Heart right ventricle (tissue), 16 donors: Measurements from ENCODE around the gene PAQR9. TPM values are rescaled to one million over a fixed set of nuclear protein-coding genes. Genes with fewer than 3 reads are reported as not detected.

ENCODE experiments used
- ATAC-seq, 8 donors: fragments of 200-7000 bp; cut with Tn5 transposase; one replicate each; pipeline ENCODE4 v1.9.1; 2020; ENCODE audit warnings: mild to moderate bottlenecking in 8 of 8, moderate library complexity in 8 of 8, moderate number of reproducible peaks in 1 of 8
- DNase-seq, 2 donors: peaks; one replicate each; pipeline ENCODE4 v3.0.0-alpha.2; 2020
- H3K27ac ChIP-seq, 10 donors: fragments of 200-600 bp; sonication (generic) in 2 of 10; one replicate each; pipeline versions ENCODE4 v1.5.0 to v1.8.0; 2020 to 2022; ENCODE audit warnings: mild to moderate bottlenecking in 3 of 10
- H3K27me3 ChIP-seq, 7 donors: fragments of 200-600 bp; one replicate each; pipeline ENCODE4 v1.8.0; 2021 to 2022; ENCODE audit warnings: mild to moderate bottlenecking in 2 of 7
- H3K36me3 ChIP-seq, 9 donors: fragments of 200-600 bp; sonication (generic) in 1 of 9; one replicate each; pipeline versions ENCODE4 v1.5.0 to v1.8.0; 2020 to 2022; ENCODE audit warnings: mild to moderate bottlenecking in 2 of 9
- H3K4me1 ChIP-seq, 9 donors: fragments of 200-600 bp; sonication (generic) in 1 of 9; one replicate each; pipeline versions ENCODE4 v1.5.0 to v1.8.0; 2020 to 2022; ENCODE audit warnings: mild to moderate bottlenecking in 4 of 9
- H3K4me3 ChIP-seq, 10 donors: fragments of 200-600 bp; sonication (generic) in 2 of 10; one replicate each; pipeline versions ENCODE4 v1.5.0 to v1.8.0; 2020 to 2022; ENCODE audit warnings: mild to moderate bottlenecking in 7 of 10, moderate library complexity in 2 of 10
- H3K9me3 ChIP-seq, 11 donors: fragments of 200-600 bp in 10 of 11; sonication (generic) in 2 of 11; one replicate each; pipeline versions ENCODE4 v1.5.0 to v1.8.0; 2013 to 2022; ENCODE audit warnings: mild to moderate bottlenecking in 2 of 11, control low read depth in 1 of 11, moderate library complexity in 1 of 11
- WGBS, 2 donors: extraction: QIAGEN DNeasy Blood & Tissue Kit; methylation state at CpG; one replicate each; pipeline ENCODE4 v1.1.7; 2013; ENCODE audit warnings: inconsistent platforms in 1 of 2; 5-methylcytosine and 5-hydroxymethylcytosine counted together
- intact Hi-C, 10 donors: fragments of 100-400 bp; cut with DNase I; formaldehyde crosslinking; loops; one replicate each; pipeline versions ENCODE4 v1.11.1 to v1.14.2; 2022
- polyA plus RNA-seq, 2 donors: library from polyadenylated mRNA; stranded (reverse); fragments of 200-250 nt; gene quantifications; one replicate each; pipeline ENCODE4 v1.2.3, GENCODE V29; 2013
- total RNA-seq, 10 donors: library from RNA; stranded (reverse); fragmentation: NEBNext Ultra II Directional in 3 of 10; extraction: Animal tissue kit (Norgen Biotek cat#: 25700) in 3 of 10; gene quantifications; one replicate each; pipeline versions ENCODE4 v1.2.1 to v1.2.4, GENCODE V29; 2021 to 2023
- TF ChIP-seq, protein P1 (sequence below), 9 donors: fragments of 200-600 bp; sonication (generic) in 2 of 9; IDR thresholded peaks; one replicate each; pipeline versions ENCODE4 v1.5.0 to v1.8.0; 2021 to 2022; ENCODE audit warnings: antibody characterized with exemption in 9 of 9, mild to moderate bottlenecking in 5 of 9, moderate library complexity in 1 of 9
- donor health status: Arrhythmogenic right ventricular cardiomyopathy.
- donor health status: ischemic (EF 13 %, LVEDD 7.1; RV severe dilation, severe dysfunction).
- donor health status: healthy with polysubstance abuse.
- donor health status: DM: no; HTN: yes; CAD: no.
- donor health status: DM: no; HTN: no; CAD: no.
- donor health status: ischemic (EF 25% LVEDD 6.9; RV normal size, moderate dysfunction).
- donor health status: ischemic (EF 25% LVEDD 5.7; RV mildly dilated, moderate dysfunction).
- donor health status: healthy.
- donor health status: DM: yes; HTN: yes; CAD: no.
- donor health status: Ischemic cardiomyopathy.
- donor health status: ischemic (EF 35%, LVEDD 5.7; RV mildly dilated, moderate dysfunction).
- donor health status: nonischemic (EF 11% LVEDD 7.7; RV severe dilation, severe dysfunction).
- donor health status: DM: yes; HTN: yes; CAD: no.
- donor health status: PGD.
- donor health status: ischemic (EF 29% LVEDD 5.4; RV normal size, mild dysfunction).
- donor health status: nonischemic (EF 23%, LVEDD 6.1; RV moderate dilation, normal function).

Gene PAQR9
- total and polyA plus RNA-seq, 12 donors: 3.9 to 18.4 (median 14.7) TPM

DNA sequence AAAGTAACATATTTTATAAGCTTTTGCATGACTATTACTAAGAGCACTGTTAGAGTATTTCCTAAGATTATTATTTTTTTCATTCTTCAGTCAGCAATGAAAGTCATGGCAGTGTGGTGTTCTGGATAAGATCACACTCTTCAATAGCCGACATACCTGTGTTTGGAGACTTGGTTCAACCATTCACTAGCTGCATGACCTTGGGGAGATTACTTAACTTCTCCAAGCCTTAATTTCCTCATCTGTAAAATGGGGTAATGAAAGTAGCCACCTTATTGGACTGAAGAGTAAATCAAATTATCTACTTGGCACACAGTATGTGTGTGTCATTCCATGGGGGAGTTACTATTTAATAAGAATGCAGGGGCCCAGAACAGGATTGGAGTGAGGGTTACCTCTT lies 50.0 kb downstream of the PAQR9 start:
- no peaks in the 10 kb centered on the region for H3K9me3 ChIP-seq
- no peak overlapping the region for H3K4me3 ChIP-seq
- 57 to 66% methylated on average over 1 of the region's 1 CpG for WGBS, 2 donors
- H3K27ac ChIP-seq: peak overlapping the region; percentile 5 to 77 (median 60)
- peaks cover 3 to 56% (median 27%) of the 10 kb centered on the region in 9 donors for H3K4me1 ChIP-seq
- H3K36me3 ChIP-seq: no peaks in the 10 kb centered on the region
- intact Hi-C loops: no loop called here
- H3K27me3 ChIP-seq: no peaks in the 10 kb centered on the region
- ATAC-seq (no peak), DNase-seq (no peak)
- TF ChIP-seq, protein P1, sequence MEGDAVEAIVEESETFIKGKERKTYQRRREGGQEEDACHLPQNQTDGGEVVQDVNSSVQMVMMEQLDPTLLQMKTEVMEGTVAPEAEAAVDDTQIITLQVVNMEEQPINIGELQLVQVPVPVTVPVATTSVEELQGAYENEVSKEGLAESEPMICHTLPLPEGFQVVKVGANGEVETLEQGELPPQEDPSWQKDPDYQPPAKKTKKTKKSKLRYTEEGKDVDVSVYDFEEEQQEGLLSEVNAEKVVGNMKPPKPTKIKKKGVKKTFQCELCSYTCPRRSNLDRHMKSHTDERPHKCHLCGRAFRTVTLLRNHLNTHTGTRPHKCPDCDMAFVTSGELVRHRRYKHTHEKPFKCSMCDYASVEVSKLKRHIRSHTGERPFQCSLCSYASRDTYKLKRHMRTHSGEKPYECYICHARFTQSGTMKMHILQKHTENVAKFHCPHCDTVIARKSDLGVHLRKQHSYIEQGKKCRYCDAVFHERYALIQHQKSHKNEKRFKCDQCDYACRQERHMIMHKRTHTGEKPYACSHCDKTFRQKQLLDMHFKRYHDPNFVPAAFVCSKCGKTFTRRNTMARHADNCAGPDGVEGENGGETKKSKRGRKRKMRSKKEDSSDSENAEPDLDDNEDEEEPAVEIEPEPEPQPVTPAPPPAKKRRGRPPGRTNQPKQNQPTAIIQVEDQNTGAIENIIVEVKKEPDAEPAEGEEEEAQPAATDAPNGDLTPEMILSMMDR (IDR thresholded peaks at IDR 0.05): no peak

DNA sequence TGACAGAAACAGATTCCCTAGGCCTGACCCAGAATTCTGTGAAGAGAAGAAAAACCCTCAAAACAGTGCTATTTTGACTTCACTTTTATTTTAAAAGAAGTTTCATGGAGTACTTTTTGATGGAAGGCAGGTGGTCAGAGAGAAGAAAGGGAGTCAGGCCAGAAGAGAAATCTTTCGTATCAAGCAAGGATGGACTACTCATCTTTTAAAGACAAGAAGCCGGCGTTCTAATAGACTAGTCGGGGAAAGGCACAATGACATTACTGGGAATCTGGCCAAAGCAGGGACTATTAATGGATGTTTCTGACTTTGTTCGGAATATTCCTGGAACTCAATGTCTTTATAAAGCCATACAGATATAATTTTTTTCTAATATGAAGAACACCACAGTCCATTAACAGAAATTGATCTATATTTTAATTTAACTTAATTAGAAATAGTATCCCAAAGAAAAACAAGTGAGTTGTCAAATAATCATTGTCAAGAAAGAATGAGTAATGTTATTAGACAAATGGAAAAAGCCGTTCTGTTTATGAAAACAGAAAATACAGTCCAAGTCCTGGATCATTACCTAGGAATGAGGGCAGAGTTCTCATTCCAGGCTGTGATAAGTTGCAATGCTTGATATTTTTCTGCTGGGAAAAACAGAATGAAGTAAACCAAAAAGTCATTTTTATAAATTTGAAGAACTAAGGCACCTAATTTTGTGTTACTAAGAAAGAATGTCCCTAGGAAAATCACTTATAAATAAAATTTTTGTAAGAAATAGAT lies 50.9 kb downstream of the PAQR9 start:
- intact Hi-C loops: no loop called here
- Histone ChIP-seq H3K4me1 (peaks cover 6 to 63% (median 27%) of the 10 kb centered on the region in 9 donors), H3K27ac (peak overlapping the region; percentile 21 to 77 (median 62)), H3K9me3 (no peaks in the 10 kb centered on the region), H3K4me3 (no peak overlapping the region), H3K27me3 (no peaks in the 10 kb centered on the region), H3K36me3 (no peaks in the 10 kb centered on the region)
- 15 to 27% methylated on average over 6 of the region's 6 CpGs for WGBS, 2 donors
- TF ChIP-seq, protein P1 (IDR thresholded peaks at IDR 0.05): no peak
- ATAC-seq (peak in 6 of 8 donors; percentile 39 to 79 (median 50)), DNase-seq (peak in 1 of 2 donors; percentile 48)

Other genes starting within 250 kb of the PAQR9 start
- gene TRPC1, start 239.6 kb downstream of the PAQR9 start, total RNA-seq: 10 to 100 TPM in 8 of 10 donors, 1 to 10 TPM in 2; 6.3 to 17.6 (median 11.8) TPM
- gene TRPC1, start 239.6 kb downstream of the PAQR9 start, polyA plus RNA-seq: 10 to 100 TPM in 1 of 2 donors, 1 to 10 TPM in 1; 2.1 to 22.4 TPM
- 100 to 1,000 TPM in 3 of 10 donors, 10 to 100 TPM in 7; 49.9 to 143 (median 69.6) TPM for gene PCOLCE2, start 74.6 kb downstream of the PAQR9 start, total RNA-seq
- gene PCOLCE2, start 74.6 kb downstream of the PAQR9 start, polyA plus RNA-seq: 10 to 100 TPM; 57.8 to 74.5 TPM
- 10 to 100 TPM; 35.8 to 49.3 (median 40.2) TPM for gene U2SURP, start 37.9 kb upstream of the PAQR9 start, total RNA-seq
- gene U2SURP, start 37.9 kb upstream of the PAQR9 start, polyA plus RNA-seq: 10 to 100 TPM; 14.1 to 47.4 TPM
- 1 to 10 TPM in 9 of 10 donors, under 1 TPM in 1; 0.89 to 7.0 (median 1.7) TPM for gene CHST2, start 156.1 kb upstream of the PAQR9 start, total RNA-seq
- 1 to 10 TPM in 1 of 2 donors, under 1 TPM in 1; 0.44 to 2.8 TPM for gene CHST2, start 156.1 kb upstream of the PAQR9 start, polyA plus RNA-seq